DMS79 (cell line): ENCODE measurements around the gene ATP6V0A4.
"Not testable (repeated sequence)": the region's sequence is repeated elsewhere in the genome, so short reads cannot be mapped to it uniquely, and the experiment has no call there.

Experiments used
- DNase-seq: peaks from one replicate; lab custom pipeline; 2025; lab: John Stamatoyannopoulos, UW

Gene ATP6V0A4

GRCh38 chr7:138699661-138700060 is 98.3 kb downstream of the ATP6V0A4 start:
- DNase-seq = no peak

DNA sequence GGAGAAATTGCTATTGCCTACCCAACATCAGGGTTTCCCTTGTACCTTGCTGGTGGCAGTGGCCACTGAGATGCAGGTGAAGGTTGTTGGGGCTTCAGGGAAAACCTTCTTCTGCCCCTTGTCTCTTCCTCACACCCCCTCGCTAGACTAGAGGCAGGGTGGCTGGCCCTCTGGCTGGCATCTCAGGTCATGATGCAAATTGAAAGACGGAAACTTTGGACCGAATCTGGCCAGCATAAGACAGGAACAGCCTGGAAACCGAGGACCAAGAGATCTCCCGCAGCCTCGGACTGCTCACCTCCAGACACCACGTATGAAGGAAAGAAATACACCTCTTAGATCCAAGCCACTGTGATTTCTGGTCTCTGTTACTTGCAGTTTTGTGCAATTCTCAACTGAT is 99.7 kb downstream of the ATP6V0A4 start:
- DNase-seq = no peak

DNA sequence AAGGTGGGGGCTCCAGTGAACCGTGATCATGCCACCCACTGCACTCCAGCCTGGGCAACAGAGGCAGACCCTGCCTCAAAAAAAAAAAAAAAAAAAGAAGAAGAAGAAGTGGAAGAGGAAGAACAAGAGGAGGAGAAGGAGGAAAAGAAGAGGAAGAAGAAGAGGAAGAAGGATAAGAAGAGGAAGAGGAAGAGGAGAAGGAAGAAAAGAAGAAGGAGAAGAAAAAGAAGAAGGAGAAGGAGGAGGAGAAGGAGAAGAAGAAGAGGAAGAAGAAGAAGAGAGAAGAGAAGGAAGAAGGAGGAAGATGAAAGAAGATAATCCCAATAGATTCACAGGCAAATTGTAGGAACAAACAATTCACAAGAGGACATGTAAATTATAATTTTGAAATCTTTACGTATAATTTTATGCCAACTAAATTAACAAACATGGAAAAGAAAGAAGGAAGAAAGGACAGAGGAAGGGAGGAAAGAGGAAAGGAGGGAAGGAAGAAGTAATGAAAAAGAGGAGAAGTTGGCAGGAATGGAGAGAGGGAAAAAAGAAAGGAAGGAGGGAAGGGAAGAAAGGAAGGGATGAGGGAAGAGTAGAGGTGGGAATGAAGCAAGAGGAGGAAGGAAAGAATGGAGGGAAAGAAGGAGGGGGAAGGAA is 100.3 kb downstream of the ATP6V0A4 start:
- DNase-seq = no peak

DNA sequence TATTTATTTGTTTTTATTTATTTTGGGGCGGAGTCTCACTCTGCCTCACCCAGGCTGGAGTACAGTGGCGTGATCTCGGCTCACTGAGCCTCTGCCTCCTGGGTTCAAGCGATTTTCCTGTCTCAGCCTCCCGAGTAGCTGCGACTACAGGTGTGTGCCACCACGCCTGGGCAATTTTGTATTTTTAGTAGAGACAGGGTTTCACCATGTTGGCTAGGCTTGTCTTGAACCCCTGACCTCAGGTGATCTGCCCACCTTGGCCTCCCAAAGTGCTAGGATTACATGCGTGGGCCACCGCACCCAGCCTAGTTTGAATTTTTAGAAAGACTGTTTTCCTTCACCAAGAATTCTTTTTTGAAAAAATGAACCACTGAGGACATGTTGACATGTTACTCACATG is 102.2 kb downstream of the ATP6V0A4 start:
- DNase-seq = not testable (repeated sequence)

DNA sequence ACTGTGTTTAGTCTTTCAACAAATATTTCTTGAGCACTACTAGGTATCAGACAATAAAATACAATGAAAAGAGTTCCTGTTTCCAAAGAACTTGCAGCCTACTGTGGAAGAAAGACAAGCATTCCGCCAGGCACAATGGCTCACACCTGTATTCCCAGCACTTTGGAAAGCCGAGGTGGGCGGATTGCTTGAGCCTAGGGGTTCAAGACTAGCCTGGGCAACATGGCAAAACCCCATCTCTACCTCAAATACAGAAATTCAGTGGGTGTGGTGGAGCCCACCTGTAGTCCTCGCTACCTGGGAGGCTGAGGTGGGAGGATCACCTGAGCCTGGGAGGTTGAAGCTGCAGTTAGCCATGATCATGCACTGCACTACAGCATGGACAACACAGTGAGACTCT is 102.9 kb downstream of the ATP6V0A4 start:
- no peak for DNase-seq

DNA sequence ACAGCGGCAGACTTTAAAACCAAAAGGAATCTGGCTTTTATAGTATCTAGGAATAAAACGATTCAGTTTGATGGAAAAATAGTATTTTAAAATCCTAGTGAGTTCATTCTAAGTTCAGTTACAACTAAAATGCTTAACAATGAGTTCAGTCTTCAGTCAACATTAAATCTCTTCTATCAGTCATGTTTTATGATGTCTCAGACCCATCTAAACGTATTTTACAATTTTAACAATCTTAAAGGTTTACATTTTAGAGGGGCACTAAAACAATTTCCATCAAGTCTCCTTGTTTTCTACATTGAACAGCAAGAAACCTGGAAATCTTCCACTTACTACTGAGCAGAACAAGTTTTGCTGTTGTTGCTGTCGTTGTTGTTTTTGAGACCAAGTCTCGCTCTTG is 106.8 kb downstream of the ATP6V0A4 start:
- DNase-seq = no peak

DNA sequence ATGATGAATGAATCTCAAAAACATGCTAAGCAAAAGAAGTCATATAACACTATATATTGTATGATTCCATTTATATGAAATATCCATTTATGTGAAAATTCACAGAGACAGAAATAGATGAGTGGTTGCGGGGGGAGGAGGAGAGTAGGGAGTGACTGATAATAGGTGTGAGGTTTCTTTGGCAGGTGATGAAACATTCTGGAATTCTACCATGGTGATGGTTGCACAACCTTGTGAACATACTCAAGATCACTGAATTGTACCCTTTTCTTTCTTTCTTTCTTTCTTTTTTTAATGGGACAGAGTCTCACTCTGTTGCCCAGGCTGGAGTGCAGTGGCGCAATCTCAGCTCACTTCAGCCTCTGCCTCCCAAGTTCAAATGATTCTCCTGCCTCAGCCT is 107.5 kb downstream of the ATP6V0A4 start:
- no peak for DNase-seq

DNA sequence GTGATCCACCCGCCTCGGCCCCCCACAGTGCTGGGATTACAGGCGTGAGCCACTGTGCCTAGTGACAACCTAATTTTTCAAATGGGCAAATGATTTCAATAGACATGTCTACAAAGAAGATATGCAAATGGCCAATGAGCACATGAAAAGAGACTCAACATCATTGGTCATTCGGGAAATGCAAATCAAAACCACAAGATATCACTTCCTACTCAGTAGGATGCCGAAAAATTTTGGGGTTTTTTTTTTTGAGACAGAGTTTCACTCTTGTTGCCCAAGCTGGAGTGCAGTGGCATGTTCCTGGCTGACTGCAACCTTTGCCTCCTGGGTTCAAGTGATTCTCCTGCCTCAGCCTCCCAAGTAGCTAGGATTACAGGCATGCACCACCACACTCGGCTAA is 110.0 kb downstream of the ATP6V0A4 start:
- DNase-seq = not testable (repeated sequence)

DNA sequence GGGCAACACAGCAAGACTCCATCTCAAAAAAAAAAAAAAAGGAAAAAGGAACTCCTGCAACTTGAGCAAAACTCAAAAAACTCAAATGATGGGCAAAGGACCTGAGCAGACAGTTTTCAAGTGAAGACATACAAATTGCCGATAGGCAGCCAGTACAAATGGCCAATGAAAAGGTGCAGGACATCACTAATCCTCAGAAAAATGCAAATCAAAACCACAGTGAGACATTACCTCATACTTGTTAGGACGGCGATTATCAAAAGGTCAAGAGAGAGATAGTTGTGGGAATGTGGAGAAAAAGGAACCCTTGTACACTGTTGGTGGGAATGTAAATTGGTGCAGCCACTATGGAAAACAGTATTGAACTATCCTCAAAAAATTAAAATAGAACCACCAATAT is 113.7 kb downstream of the ATP6V0A4 start:
- DNase-seq = no peak

GRCh38 chr7:138679793-138680192 is 118.2 kb downstream of the ATP6V0A4 start:
- DNase-seq = no peak

DNA sequence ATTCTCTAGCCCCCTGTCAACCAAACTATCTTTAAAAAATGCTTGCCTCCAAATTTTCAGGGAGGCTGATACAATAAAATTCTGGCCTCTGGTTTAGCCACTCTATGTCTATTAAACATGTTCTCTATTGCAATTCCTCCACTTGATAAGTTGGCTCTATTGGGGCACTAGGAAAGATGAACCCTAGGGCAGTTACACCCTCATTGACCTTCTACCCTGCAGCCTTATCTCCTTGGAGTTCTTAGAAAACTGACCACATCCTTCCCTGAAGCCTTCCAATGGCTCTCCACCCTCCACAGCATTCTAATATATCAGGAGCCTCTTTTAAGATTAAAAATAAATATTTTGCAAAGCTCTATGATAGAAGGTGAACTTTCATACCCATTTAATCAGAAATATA is 127.4 kb downstream of the ATP6V0A4 start:
- DNase-seq = no peak

DNA sequence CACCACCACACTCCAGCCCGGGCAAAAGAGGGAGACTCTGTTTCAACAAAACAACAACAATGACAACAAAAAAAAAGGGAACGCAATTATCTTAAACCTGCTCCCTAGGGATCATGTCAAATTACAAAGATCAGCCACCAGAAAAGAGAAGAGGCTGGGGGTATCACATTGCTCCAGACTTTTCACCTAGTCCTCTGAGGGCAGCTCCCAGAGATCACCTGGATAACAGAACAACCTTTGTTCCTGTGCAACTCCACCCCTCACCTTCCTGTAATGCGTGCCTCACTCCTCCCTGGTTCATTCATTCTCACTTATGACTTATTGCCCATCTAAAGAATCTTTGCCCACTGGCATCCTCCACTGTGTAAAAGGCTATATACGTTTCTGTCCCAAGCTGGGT is 128.6 kb downstream of the ATP6V0A4 start:
- no peak for DNase-seq

DNA sequence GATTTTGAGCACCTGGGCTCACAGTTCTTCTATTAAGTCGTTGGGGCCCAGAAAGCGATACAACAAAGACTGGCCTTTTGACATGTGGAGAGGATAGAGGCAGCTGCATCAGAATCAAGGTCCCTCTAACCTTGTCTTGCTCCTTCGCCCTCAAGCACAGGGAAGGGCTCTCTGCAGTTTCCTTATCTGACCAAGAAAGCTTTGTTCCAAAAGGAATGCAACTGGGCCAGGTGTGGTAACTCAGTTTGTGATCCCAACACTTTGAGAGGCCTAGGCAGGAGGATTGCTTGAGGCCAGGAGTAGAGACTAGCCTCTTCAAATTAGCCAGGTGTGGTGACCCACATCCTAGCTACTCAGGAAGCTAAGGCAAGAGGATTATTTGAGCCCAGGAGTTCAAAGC is 129.1 kb downstream of the ATP6V0A4 start:
- no peak for DNase-seq

DNA sequence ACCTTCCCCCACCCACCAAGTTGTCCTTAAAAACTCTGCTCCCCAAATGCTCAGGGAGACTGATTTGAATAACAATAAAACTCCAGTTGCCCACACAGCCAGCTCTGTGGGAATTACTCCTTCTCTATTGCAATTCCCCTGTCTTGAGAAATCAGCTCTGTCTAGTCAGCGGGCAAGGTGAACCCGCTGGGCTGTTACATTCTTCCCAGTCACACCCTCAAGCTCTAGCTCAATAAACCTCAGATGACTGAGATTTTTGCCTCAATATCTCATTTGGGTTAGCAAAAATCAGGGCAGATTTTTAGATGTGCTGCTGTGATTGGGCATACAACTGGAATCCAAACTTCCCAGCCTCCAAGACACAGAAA is 129.8 kb downstream of the ATP6V0A4 start:
- no peak for DNase-seq

DNA sequence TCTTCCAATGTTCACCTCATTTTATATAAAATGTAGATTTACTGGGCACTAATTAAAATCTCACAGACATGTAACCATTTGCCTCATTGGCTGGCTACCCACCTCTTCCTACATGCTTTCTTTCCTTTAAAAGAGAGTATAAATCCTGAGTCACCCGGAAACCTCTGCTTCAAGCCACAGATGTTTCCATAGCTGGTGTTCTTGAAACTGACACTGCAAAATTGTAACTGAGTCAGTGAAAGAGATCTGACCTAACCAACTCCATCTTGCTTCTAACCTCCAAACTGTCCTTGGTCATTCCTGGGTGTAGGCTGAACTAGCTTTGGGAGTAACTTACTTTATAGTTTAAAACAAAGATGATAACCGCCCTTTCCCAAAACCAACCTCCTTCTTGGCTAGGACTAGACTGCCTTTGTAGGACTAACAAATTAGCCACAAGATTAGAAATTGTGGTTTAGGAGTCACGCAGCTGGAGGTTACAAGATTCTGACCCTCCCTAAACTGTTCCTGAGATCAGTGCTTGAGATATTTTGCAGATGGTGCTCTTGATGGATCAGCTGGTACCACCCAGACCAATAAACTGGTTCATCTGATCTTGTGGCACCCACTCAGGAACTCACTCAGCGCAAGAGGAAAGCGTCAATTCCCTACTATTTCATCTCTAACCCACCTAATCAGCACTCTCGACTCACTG is 130.3 kb downstream of the ATP6V0A4 start:
- DNase-seq = no peak

DNA sequence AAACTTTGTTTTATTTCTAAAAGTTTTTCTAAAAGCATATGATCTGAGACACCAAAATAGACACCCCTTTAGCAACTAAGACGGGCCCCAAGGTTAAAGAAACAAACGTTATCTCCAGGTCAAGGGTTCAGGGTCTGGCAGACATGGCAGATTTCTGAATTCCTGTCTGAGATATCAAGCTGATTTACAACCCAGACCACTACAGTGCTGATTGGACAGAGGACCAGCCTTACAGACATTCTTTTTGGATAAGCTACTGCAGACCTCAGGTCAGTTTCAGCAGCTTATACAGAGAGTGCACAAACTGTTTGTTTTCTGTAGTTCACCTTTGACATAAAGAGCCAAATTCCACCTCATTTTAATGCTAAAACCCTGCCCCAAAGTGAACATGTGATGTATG is 131.6 kb downstream of the ATP6V0A4 start:
- DNase-seq = no peak

DNA sequence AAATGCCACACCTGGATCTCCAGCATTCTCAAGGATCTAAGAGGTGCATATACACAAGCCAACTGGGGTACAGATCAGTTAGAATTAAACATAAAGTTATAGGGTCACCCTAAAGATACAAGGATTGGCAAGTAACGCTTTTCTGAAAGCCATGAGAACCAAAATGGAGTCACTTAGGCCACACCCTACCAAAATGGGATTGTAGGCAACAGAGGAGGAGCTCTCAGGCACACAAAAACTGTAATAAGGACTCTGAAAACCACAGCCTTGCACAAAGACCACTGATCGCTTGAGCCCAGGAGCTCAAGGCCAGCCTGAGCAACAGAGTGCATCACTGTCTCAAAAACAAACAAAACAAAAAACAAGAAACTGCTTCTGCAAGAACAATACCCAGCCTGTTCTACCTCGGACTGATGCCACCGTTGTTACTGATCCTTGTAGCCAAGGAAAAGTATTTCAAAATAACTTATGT is 132.3 kb downstream of the ATP6V0A4 start:
- DNase-seq = no peak

GRCh38 chr7:138665249-138665648 is 132.7 kb downstream of the ATP6V0A4 start:
- no peak for DNase-seq

DNA sequence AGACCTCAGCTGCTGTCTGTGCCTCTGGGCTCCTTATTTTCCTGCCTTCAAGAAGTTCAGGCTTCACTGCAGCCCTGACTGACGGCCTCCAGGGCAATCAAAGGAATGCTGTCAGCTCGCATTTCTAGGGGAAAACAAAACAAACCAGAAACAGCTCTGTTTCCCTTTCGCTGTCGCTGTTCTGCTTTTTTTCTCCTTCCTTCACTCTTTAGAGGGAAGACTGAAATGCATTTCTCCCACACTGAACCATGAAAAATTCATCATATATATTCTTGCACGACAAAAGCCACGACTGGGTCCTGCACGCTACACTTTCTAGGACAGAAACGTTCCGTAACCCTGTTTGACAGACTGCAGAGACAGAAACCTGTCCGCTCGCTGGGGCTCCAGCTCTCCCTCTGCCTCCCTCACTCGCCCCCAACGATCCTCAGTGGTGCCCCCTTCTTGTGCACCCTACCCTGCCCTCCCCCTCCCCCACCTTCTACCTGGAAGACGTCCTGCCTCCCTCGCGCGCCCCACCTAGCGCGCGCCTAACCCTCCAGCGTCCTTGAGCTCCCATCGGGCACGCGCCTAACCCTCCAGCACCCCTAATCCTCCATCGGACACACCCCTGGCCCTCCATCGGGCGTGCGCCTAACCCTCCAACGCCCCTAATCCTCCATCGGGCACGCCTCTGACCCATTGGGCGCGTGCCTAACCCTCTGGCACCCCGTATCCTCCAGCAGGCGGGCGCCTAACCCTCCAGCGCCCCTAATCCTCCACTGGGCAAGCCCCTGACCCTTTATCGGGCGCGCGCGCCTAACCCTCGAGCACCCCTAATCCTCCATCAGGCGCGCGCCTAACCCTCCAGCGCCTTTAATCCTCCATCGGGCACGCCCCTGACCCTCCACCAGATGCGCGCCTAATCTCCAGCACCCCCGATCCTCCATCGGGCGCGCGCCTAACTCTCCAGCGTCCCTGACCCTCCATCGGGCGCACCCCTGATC is 134.0 kb downstream of the ATP6V0A4 start:
- no peak for DNase-seq

DNA sequence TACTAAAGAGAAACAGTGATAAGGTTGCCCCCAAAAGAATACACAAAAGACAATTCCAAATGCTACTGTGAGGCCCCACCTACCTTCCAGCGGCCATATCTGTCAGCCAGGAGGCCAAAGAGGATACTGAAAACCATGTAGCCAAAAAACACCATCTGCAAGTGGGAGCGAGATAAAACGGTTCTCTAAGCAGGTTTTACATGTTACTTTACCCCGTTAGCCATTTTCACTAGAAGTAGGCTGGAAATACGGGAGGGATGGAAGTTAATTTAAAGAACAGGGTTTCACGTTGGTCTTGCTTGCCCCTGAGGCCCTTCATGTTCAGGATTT is 135.0 kb downstream of the ATP6V0A4 start:
- DNase-seq = no peak

DNA sequence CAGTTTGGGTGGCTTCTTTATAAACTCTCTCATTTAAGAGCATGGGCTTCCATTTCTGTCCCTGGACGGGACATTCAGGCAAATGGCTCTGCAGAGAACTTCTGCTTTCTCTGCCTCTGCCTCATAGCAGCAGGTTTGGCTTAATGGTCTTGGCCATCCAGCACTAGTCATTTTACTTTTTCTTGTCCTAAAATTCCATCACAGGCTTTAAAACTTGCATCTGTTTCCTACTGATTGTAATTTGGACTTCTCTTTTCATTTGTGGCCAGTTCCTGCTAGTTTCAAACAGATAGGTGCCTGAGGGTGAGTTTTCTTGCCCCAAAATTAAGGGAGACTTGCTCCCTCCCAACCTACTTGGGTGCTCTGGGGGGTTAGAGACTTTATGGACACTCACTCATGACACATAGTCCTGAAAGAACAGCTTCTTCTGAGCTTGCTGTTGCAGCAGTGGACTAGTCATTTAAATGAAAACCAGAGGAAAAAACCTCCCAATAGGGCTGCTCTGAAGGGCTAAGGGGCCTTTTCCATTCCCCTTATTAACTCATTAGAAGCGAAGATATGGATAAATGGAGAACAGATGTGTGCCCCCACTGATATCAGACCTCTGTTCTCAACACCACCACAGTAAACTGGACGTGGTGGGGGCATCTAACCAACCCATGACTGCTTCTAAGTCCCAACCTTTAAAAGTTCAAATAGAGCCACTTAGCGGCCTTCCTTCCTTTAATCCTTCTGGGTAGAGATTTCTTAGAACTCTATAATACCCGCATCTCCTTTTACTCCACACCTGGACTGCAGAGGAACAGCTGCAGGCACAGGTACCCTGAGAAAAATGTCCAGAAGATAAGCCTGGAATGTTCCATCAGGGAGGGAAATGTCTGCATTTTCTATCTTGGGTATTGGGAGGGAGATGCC is 135.7 kb downstream of the ATP6V0A4 start:
- no peak for DNase-seq
